Retinal pigment epithelial cell (primary cell): ENCODE results near the gene ZSWIM9.

Experiments
- DNase-seq: peaks from one replicate; pipeline ENCODE4 v3.0.0-alpha.2; 2010; ENCODE audit warnings: low read depth
- H3K4me3 ChIP-seq: 2 replicates; pipeline ENCODE4 v1.5.1; 2011; ENCODE audit warnings: mild to moderate bottlenecking, low read length, control low read depth, moderate library complexity
- TF ChIP-seq, protein P1 (sequence below): conservative IDR thresholded peaks from 2 replicates; pipeline ENCODE4 v1.5.1; 2011; ENCODE audit warnings: low read depth, low read length, control low read depth, inconsistent platforms

The ZSWIM9 gene

DNA sequence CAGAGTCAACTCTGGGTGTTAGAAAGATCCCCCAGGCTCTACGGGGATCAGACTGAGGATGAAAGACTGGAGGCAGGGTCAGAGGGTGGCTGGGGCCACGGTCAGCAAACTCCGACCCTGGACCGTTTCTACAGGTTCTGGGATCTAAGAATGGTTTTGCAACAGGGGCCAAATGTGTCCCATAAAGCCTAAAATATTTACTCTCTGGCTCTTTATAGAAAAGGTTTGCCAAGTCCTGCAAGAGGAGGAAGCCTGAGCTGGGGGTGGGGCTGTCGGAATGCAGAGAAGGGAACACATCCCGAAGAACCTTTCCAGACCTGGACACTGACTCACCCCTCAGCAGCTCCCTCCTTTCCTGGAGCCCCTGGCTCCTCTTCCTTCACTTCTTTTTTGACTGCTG, 21.1 kb upstream of the ZSWIM9 start:
- TF ChIP-seq, protein P1, sequence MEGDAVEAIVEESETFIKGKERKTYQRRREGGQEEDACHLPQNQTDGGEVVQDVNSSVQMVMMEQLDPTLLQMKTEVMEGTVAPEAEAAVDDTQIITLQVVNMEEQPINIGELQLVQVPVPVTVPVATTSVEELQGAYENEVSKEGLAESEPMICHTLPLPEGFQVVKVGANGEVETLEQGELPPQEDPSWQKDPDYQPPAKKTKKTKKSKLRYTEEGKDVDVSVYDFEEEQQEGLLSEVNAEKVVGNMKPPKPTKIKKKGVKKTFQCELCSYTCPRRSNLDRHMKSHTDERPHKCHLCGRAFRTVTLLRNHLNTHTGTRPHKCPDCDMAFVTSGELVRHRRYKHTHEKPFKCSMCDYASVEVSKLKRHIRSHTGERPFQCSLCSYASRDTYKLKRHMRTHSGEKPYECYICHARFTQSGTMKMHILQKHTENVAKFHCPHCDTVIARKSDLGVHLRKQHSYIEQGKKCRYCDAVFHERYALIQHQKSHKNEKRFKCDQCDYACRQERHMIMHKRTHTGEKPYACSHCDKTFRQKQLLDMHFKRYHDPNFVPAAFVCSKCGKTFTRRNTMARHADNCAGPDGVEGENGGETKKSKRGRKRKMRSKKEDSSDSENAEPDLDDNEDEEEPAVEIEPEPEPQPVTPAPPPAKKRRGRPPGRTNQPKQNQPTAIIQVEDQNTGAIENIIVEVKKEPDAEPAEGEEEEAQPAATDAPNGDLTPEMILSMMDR = no peak
- no peak overlapping the region for H3K4me3 ChIP-seq
- DNase-seq = no peak

DNA sequence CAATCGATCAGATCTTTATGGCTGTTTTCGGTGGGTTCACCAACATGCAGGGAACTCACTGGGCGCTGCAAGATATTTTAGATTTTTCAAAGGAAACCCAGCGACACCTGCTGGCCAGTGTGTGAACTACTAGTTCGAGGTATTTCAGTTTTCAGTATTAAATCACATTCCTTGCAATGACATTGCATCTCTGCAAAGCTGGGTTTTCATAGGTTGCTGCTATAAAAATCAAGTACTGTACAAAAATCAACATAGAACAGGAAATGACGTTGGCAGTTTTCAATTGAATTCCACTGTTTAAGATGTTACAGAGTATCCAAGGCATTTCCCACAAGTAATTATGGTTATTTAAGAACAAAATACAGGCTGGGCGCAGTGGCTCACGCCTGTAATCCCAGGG, 17.9 kb upstream of the ZSWIM9 start:
- TF ChIP-seq, protein P1 = peak; percentile 75
- H3K4me3 ChIP-seq = peak overlapping the region; percentile 13
- DNase-seq = peak; percentile 80

DNA sequence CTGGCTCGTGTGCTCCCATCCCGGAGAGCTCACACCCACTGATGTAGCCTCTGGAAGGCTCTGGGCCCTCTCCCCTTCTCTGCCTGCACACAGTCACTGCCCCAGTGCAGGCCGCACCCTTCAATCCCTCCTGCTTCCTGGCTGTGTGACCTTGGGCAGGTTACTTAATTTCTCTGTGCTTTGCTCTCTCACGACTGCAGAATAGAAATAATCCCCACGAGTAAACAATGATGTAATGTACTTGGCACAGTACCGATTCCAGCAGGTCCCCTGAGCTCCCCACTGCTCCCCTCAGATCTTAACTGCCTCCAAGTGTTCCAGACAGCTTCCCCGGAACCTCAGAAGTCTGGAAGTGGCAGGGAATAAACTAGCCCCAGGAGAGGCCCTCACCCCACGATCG, 16.5 kb upstream of the ZSWIM9 start:
- DNase-seq = no peak
- TF ChIP-seq, protein P1 = no peak
- H3K4me3 ChIP-seq = no peak overlapping the region

DNA sequence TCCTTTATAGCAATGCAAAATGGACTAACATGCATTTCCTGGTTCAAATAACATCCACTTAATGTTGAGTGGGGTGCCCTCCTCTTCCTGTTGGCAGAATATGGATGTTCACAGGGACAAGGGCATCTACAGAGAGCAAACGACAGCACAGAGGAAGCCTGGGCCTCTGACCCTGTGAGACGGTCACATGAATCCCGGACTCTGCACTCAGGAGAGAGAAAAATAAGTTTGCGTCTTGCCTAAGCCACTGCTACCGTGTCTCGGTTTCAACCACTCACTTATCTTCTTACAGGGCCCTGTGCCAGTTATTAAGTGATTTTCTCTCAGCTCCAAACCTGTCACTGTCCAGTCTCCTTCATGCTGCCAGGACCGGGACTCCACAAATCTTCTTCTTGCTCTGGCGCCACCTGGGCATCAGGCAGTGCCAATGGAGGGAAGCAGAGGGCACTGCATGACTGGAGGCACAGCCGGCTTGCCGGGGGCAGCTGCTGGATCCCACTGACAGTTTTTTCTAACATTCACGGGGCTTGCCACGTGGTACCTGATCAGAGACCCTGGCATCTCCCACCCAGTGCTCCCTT, 12.2 kb upstream of the ZSWIM9 start:
- DNase-seq = no peak
- TF ChIP-seq, protein P1 = no peak
- no peak overlapping the region for H3K4me3 ChIP-seq

DNA sequence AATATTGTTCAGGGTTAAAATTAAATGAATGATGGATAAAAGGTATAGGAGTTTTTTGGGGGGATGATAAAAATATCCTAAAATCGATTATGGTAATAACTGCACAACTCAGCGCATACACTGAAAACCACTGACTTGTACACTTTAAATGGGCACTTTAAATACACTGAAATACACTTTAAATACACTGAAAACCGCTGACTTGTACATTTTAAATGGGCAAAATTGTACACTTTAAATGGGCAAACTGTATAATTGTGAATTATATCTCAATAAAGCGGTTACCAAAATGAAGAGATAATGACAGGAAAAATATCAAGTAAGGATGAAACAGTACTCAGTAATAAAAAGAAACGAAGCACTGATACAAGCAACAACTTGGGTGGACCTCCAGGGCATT, 1.8 kb upstream of the ZSWIM9 start:
- no peak for DNase-seq
- no peak overlapping the region for H3K4me3 ChIP-seq
- TF ChIP-seq, protein P1 = no peak

DNA sequence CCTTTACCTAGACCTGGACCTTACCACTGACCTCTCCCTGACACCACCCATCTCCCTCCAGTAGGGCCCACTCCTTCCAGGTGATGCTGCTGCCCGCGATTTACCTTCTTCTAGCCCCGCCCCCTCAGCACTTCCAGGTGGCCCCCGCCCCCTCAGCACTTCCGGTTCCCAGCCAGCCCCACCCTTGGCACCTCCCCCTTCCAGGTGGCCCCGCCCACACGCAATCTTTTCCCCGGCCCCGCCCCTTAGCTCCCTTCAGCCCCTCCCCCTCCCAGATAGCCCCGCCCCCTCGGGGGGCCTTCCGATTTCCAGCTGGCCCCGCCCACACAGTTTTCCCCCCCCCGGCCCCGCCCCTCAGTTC, 922 bp upstream of the ZSWIM9 start:
- DNase-seq = no peak
- TF ChIP-seq, protein P1 = no peak
- H3K4me3 ChIP-seq = peak overlapping the region; percentile 84

DNA sequence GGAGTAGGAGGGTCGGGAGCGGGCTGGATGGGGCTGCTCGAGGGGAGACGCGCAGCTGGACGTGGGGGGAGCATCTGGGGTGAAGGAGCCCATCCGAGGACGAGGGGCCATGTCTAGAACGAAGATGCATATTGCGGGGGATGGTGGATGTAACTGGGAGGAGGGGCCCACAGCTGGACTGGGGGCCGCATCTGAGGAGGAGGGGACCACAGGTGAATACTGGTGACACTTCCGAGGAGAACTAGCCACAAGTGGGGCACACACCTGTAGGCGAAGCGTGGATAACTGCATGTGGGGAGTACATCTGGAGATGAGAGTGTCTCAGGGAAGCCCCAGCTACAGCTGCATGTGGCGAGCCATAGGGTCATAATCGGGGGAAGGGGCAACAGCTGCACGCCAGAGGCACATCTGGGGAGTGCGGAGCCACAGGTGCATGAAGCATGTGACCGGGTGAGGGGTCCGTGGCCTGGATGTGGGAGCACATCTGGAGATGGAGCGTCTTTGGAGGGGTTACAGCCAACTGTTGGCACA, 402 bp downstream of the ZSWIM9 start:
- H3K4me3 ChIP-seq = peak overlapping the region; percentile 84
- TF ChIP-seq, protein P1 = no peak
- no peak for DNase-seq
